Stimulated activated CD4-positive, alpha-beta T cell treated with anti-CD3 and anti-CD28 coated beads, Interleukin-12 subunit alpha, Interleukin-12 subunit beta, amount 100 ng/mL, for 24 hours (primary cell): ENCODE results near the gene ATOH8.
A peak's percentile ranks its signal among the peaks of the same experiment; 100 is the strongest.

ENCODE experiments used
- DNase-seq, 2 experiments: peaks; one replicate each; pipeline ENCODE4 v3.0.0-alpha.2; 2020; ENCODE audit warnings: low read depth in 2 of 2

Gene ATOH8

GRCh38 chr2:85736456-85737355, 17.1 kb upstream of the ATOH8 start:
- no peak for DNase-seq

DNA sequence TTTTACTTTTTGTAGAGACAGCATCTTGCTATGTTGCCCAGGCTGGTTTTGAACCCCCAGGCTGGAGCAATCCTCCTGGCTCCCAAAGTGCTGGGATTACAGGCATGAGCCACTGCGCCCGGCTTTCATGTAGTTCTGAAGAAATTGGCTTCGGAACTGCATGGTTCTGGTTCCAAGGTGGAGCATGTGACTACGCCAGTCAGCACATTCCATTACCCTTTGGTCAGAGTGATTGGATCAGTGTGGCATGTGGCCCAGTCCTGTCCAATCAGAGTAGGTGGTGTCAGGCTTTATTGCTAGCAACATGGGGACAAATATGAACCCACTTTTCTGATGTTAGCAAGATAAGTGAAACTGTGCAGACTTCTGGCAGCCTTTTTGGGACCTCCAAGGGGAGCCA, 16.3 kb upstream of the ATOH8 start:
- DNase-seq = no peak

DNA sequence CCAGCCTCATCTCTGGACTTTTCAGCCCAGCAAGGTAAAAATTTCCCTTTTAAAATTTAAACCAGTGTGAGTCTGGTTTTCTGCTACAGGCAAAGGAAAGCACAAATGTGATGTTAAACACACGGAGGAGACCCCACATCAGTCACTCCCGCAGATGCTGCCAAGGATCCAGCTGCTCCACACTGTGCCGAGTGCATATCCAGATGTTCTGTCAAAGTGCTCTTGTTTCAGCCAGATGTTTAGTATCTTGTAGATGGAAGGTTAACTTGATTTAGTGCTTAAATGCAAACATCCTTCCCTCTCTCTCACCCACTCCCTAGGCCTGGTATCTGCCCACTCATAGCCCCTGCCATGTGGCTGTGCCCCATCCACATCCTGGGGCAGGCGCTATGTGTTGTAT, 15.8 kb upstream of the ATOH8 start:
- no peak for DNase-seq

GRCh38 chr2:85740193-85740592, 13.6 kb upstream of the ATOH8 start:
- no peak for DNase-seq

GRCh38 chr2:85741211-85741832, 12.5 kb upstream of the ATOH8 start:
- DNase-seq = no peak

DNA sequence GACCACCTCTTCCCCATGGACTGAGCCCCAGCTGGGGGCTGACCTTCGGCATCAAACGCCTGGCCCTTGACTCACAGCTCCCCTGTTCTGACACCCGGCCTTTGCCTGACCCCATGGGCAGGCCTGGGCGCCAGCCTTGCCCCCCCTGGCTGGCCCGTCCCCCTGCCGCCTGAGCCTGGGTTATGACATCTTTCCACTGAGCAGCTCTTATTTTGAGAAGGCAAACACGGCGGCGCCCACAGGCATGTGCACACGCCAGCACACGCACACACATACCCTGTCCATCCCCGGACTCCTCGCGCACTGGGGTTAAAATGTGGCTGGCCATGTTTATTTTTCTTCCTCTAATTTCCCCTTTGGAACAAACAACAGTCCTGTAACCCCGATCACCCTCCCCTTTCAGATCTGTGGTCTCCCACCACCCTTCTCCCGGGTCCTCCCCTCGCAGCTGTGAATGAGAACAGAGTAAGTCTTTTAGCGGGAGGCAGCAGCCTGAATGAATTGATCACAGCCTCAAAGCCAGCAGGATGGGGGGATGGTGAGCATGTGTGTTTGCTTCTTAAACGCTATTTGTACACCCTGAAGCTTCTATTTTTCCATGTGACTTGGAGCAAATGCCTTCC, 11.8 kb upstream of the ATOH8 start:
- no peak for DNase-seq

- no peak for DNase-seq
These were observed 10.3 kb upstream of the ATOH8 start for GRCh38 chr2:85743304-85743978.

DNA sequence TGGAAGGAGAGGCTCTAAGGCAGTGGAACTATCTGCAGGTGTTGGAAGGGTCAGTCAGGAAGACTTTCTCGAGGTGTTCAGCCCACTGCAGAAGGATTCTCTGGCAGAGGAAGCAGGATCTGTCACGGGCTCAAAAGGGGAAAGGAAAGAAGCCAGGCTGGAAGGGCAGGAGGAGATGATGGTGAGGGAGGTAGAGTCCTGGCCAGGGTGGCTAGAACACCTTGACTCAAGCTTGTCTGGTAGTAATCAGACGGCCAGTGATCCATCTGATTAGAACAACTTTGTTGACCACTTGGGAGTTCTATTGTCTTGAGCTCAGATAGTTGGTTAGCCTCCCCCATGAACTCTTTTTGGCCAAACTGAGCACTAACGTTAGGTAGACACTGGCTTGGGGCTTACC, 9.7 kb upstream of the ATOH8 start:
- DNase-seq = no peak

DNA sequence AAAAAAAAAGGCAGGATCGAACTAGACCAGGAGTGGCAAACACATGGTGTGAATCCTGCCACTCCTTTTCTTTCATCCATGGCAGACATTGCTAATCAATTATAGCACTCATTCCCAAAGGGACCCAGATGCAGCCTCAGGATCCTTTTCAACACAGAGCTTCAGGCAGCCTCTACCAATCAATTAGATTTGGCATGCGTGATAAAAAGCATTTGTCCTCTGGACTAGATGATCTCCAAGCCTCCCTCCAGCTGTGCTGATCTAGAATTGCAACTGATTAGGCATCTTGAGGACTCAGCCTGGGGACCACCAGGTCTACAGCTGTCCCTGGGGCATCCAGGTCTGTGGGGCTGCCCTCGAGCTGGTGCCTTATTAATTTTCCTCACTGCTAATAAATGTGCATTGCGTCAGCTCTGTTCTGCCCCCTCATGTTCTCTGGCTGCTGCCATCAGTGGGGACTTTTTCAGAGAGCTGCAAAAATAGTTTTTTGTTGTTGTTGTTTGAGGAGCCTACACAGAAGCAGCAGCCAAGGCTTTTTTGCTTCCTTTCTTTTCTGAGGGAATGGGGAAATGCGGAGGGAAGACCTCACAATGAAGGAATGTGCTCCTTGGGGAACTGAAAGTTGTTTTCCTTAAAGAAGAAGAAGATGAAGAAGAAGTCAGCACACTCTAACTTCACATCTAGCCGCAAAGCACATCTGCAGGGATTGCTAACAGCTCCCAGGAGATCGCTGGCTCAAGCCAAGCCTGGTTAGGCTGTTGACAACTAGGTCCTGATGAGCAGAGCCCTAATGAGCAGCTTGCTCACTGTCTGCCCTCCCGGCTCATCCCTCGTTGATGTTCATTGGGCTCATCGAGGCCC, 8.8 kb upstream of the ATOH8 start:
- no peak for DNase-seq

- no peak for DNase-seq
These were observed 8.2 kb upstream of the ATOH8 start for GRCh38 chr2:85745619-85746018.

DNA sequence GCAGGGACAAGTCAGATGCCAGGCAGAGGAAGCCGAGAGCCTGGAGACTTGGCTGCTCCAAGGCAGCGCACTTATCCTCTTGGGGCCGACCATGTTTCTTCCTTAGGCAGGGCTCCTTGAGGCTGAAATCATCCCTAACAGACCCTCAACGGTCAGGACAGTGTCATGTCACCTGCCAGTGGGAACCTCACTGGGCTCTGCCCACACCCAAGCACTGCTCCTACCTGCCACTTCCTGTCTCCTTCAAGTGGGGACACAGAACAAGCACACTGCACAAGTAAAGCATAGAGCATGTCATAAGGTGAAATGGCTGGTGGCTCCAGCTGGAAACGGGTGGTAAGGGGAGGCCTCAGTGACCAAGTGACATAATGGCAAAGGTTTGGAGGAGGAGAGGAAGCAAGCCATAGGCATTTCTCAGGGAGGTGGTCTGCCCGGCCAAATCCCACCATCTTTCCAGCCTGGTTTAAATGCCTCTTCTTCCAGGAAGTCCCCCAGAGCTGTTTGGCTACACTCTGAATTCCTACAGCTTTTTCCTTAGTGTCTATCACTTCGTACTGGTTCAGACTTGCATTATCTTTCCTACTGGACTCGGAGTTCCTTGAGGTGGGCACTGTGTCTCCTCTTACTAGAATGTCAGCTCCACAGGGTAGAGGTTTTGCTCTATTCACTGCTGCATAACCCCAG, 7.3 kb upstream of the ATOH8 start:
- no peak for DNase-seq

DNA sequence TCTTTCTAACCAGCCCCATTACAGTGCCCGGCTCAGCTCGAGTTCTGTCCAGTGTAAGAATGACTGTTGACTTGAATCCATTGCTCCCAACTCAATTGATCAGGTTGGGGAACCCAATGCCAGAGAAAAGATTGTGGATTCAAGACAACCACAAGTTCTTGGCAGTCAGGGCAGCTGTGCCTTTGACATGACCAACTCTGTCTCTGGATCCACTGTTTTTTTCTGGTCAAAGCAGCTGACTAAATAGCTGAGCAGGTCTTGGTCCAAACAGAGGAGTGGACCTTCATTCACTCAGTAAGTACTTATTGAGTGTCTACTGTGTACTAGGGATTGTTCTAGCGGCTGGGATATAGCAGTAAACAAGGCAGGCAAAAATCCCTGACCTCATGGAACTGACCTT, 6.3 kb upstream of the ATOH8 start:
- no peak for DNase-seq

DNA sequence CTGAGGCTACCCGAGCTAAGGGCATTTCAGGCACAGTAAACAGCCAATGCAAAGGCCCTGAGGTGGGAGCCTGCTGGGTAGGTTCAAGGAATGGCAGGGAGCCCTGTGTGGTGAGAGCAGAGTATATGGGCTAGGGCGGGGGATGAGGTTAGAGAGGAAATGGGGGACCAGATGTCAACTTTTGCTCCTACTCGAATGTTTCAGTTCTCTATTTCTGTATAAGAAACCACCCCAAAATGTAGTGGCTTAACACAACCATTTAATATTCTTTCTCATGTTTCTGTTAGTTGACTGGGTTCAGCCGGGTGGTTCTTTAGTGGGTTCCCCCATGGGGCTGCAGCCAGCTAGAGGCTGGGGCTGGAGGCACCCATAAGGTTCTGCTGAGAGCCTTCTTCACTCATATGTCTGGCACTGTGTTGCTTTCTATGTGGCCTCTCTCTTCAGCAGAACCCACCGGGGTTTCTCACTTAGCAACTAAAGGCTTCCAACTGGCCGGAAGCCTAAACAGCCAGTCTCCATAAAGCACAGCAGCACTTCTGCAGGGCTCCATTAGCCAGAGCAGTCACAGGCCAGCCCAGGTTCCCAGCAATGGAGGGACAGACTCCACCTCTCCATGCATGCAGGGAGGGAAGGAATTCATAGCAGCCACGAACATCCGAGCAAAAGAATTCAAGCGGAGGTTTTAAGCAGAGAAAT, 5.6 kb upstream of the ATOH8 start:
- DNase-seq = no peak

DNA sequence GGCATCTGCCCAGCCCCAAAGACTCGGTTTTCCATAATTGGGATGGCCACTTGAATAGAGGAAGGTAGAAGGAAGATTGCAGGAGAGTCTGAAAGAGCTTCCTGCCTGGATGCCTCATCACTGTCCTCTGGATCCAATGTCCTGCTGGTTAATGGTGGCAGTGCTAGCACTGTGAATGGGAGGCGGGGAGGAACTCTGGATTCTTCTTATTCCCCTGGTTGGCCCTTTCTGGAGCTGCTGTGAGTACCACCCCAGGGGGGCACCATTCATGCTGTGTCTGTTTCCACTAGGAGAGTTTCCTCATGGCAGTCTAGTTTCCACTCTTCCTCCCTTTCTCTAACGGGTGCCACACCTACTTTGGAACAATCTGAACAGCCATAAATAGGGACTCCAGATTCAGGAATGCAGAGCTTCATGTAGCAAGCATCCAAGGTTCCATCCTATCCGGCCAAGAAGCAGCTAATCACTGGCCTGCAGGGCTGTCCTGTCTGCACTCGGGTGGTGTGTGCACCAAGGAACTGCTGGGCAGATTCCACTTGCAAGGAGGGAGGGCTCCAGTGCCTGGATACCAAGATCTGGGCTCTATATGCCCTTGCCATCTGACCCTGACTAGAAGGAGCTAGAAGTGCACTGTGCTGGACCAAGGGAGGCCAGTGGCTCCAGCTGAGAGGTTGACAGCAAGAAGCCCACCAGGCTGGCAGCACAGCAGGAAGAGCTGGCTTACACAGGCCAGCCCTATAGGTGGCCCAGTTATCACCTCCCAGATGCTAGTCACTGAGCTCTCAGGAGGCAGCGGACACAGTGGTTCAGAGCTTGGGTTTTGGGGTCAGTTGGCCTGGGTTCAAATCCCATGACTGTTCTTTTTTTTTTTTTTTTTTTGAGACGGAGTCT, 4.6 kb upstream of the ATOH8 start:
- no peak for DNase-seq

DNA sequence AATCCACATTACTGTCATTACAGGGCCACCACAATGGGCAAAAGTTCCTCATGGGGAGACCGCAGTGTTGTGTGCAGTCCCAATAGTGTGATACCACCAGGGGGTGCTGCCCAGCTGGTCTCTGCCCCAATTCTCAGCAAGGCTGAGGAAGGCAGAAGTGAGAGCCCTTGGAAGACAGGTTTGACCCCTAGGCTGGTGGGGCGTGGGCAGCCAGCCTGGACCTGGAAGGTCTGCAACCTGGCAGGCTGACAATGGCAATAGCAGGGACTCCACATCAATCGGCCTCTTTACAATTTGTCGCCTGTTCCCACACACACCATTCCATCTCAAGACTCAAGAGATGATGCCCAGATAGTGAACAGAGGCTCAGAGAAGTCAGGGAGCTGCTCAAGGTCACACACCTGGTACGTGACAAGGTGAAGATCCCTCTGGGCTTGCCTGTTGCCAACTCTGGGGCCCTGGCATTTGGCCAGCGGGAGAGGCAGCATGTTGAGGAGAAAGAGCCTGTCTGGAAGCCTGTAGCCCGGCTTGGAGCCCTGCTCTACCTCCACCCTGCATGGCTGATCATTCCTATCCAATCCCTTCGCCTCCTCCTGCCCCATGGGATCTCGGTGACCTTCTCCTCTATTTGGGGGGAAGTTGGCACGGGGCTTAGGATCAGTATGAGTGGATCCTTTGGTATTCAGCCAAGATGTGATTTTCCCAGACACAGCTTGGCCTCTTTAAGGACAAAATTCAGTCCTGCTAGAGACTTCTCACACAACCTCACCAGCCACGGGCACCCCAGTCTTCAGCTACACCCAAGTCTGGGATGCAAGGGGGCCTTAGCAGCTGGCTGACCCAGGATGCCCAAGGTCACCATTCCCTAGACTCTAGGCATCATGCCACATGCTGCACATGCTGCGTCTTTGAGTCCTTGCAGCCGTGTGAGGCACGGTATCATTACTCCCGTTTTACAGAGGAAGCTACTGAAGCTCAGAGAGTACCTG, 2.9 kb upstream of the ATOH8 start:
- peak; percentile 10 to 48 for DNase-seq

GRCh38 chr2:85751627-85752026, 2.2 kb upstream of the ATOH8 start:
- DNase-seq = no peak

GRCh38 chr2:85753035-85753524, 711 bp upstream of the ATOH8 start:
- no peak for DNase-seq
